Stimulated activated naive CD8-positive, alpha-beta T cell treated with anti-CD3 and anti-CD28 coated beads, Interleukin-15, amount 100 ng/mL, for 72 hours (primary cell): ENCODE results near the gene SLC35F6.
"Not testable (repeated sequence)": the region's sequence is repeated elsewhere in the genome, so short reads cannot be mapped to it uniquely, and the experiment has no call there.

Experiments used
- ATAC-seq: fragments of 150-1000 bp; cut with Tn5 transposase; 2 replicates; pipeline ENCODE4 v1.10.0; 2021; ENCODE audit warnings: mild to moderate bottlenecking, moderate library complexity
- DNase-seq, 2 donors: peaks; one replicate each; pipeline ENCODE4 v3.0.0; 2021 to 2022
- H3K27ac Mint-ChIP-seq, 2 donors: one replicate each; pipeline ENCODE4 v1.8.0; 2022; ENCODE audit warnings: mild to moderate bottlenecking in 2 of 2, mixed read lengths in 2 of 2, moderate library complexity in 2 of 2
- H3K27me3 Mint-ChIP-seq: one replicate; pipeline ENCODE4 v1.8.0; 2022; ENCODE audit warnings: mixed read lengths
- H3K4me1 Mint-ChIP-seq: one replicate; pipeline ENCODE4 v1.8.0; 2022; ENCODE audit warnings: mild to moderate bottlenecking, mixed read lengths
- H3K4me3 Mint-ChIP-seq, 2 donors: one replicate each; pipeline ENCODE4 v1.8.0; 2022; ENCODE audit warnings: mild to moderate bottlenecking in 2 of 2, mixed read lengths in 2 of 2, moderate library complexity in 1 of 2
- H3K9me3 Mint-ChIP-seq, 2 donors: one replicate each; pipeline ENCODE4 v1.8.0; 2022; ENCODE audit warnings: mixed read lengths in 2 of 2

Gene SLC35F6

DNA sequence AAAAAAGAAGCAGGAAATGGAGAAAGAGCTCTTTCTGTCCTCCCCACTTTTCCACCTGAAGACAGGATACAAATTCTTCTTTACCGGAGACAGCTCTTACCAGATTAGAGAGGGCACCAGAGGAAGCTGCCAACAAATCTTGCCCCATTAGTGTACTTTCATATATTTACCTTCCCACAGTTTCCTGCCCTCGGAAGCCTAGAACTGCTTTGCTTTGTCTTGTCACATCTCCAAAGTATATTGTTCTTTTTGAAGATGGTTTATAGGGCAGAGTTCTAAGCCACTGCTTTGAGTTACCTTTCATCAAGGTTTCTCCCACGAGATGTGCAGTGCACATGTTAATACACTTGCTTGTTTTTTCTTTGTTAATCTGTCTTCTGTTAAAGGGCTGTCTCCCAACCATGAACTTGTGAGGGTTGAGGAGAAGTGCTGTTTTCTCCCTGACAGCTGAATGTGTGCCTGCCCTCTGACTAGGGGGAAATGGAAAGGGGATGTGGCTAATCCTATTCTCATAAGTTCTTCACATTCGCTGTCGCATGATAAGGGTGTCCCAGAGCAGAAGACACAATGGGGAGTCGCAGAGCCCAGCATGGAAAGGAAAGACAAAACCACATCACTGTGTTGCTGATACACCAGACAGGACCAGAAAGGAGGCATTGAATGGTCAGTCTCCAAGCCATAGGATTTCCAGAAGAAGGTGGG is 45.9 kb downstream of the SLC35F6 start:
- peak overlapping the region in 1 of 2 donors; percentile 54 for H3K27ac Mint-ChIP-seq
- DNase-seq (no peak), ATAC-seq (peak; percentile 32)
- H3K9me3 Mint-ChIP-seq = no peaks in the 10 kb centered on the region
- no peak overlapping the region for H3K4me3 Mint-ChIP-seq
- no peaks in the 10 kb centered on the region for H3K27me3 Mint-ChIP-seq
- peaks cover 25% of the 10 kb centered on the region for H3K4me1 Mint-ChIP-seq

DNA sequence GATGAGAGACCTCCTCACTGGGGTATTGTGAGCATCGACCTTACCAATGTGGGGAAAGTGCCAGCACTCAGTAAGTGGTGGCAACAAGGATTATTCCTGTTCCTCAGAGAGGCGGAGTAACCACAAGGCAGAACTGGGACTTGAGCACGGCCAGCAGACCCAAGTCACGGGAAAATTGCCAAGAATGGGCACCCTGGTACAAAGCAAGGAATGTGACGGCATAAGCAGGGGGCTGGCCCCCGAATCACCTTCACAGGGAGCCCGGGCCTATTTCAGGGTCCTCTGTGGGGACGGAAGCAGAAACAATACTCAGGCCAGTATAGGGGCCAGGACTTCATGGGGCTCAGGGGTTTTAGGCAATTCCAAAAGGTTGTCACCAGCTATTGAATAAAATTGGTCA is 47.2 kb downstream of the SLC35F6 start:
- no peak overlapping the region for H3K4me3 Mint-ChIP-seq
- H3K27ac Mint-ChIP-seq = peak overlapping the region in 1 of 2 donors; percentile 12
- H3K27me3 Mint-ChIP-seq = no peaks in the 10 kb centered on the region
- ATAC-seq (no peak), DNase-seq (no peak)
- H3K4me1 Mint-ChIP-seq = peaks cover 25% of the 10 kb centered on the region
- H3K9me3 Mint-ChIP-seq = no peaks in the 10 kb centered on the region

DNA sequence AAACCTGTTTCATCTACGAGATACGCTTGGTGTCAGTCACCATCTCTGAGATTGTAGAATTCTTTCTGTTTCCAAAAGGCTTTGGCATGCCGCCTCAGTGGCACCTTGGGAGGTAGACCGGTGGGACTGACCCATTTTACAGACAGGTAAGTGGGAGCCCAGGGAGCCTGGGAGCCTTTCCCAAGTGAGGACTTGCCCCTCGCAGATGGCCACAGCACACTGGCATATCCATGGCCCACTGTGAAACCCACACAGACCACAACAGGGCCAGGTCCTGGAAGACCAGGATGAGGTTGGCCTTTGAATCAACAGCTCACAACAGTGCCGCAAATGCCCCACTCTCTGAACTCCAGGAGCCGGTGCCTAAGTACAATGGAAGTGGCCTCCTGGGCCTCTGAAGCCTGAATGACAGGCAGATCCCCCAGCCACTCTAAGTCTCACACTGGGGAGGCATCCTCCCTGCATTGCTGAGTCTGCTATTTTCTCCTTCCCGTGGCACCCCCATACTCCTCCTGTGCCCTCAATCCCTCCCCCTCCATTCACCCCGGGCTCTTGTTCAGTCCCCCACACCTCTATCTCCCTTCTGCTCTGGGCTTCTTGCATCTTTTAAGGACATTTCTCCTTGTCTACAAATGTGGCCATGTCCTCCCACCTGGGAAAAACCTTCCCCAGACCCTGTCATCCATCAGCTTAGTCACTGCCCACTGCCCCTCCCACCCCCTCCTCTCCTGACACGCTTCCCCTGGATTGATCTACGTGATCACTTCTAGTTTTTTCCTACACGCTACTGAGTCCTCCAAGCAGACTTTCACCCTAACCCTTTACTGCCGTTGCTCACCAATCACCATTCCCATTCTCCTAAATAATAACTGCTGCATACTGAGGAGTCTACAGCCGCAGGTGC is 48.0 kb downstream of the SLC35F6 start:
- Mint-ChIP-seq H3K4me1 (peaks cover 25% of the 10 kb centered on the region), H3K9me3 (no peaks in the 10 kb centered on the region), H3K27ac (no peak overlapping the region), H3K27me3 (no peaks in the 10 kb centered on the region), H3K4me3 (no peak overlapping the region)
- DNase-seq = no peak
- no peak for ATAC-seq

DNA sequence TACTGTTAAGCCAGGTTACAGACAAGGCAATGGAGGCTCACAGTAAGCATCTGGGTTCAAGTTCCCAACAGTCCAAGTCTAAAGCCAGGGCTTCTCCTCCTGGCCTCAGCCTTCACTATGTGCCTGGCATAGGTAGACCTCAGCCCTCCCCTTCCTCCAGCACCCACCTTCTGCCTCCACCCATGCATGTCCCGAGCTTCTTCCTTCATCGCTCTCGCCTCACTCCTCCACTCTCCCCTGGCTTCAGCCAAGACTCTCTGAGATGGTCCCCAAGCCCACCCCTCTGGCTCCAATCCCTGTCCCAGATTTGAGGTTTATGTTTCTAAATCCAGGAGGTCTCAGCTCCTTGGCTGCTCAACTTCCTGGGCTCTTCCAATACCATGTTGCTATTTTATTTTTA is 48.6 kb downstream of the SLC35F6 start:
- Mint-ChIP-seq H3K4me1 (peaks cover 25% of the 10 kb centered on the region), H3K4me3 (no peak overlapping the region), H3K27me3 (no peaks in the 10 kb centered on the region), H3K9me3 (no peaks in the 10 kb centered on the region), H3K27ac (no peak overlapping the region)
- ATAC-seq (no peak), DNase-seq (no peak)

DNA sequence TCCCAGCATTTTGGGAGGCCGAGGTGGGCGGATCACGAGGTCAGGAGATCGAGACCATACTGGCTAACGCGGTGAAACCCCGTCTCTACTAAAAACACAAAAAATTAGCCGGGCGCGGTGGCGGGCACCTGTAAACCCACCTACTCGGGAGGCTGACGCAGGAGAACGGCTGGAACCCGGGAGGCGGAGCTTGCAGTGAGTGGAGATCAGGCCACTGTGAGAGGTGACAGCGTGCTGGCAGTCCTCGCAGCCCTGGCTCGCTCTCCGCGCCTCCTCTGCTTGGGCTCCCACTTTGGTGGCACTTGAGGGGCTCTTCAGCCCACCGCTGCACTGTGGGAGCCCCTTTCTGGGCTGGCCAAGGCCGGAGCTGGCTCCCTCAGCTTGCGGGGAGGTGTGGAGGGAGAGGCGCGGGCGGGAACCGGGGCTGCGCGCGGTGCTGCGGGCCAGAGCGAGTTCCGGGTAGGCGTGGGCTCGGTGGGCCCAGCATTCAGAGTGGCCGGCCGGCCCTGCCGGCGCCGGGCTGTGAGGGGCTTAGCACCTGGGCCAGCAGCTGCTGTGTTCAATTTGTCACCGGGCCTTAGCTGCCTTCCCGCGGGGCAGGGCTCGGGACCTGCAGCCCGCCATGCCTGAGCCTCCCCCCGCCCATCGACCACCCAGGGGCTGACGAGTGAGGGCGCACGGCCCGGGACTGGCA is 50.1 kb downstream of the SLC35F6 start:
- H3K27ac Mint-ChIP-seq, ATAC-seq, DNase-seq, H3K27me3 Mint-ChIP-seq, H3K4me3 Mint-ChIP-seq, H3K9me3 Mint-ChIP-seq: not testable (repeated sequence)
- peaks cover 21% of the 10 kb centered on the region for H3K4me1 Mint-ChIP-seq

DNA sequence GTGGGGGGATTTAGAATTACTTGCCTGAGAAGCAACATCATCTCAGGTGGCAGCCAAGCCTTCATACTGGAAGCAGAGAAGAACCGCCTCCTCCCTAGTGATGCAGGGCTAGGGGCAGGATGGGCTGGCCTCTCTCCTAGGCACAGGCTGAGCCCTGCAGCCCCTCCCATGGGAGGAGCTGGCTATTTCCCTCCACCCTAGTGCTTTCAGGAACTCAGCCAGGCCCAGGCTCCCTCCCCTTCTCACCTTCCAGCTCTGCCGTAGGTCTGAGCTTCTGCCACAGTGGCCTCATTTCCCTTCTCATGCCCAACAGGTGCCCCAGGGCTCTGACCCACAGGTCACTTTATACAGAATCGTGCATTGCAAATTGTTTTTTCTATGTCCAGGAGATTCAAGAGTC is 52.8 kb downstream of the SLC35F6 start:
- DNase-seq = no peak

DNA sequence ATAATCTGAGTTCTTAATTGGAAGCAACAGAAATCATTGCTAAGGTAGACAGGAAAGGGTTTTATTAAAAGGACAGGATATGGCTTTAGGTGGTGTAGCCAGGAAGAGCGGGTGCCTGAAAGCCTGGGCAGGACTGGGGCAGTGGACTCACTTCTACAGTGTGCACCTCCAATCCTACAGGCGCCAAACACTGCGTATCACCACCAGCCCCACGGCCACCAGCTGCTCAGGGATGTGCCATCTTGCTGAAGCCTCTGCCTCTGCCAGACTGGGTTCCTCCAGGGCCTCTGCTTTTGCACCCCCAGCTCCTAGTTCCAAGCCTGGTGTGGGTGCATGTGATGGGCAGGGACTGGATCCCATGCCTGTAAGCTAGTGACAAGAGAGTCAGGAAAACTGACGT is 54.2 kb downstream of the SLC35F6 start:
- DNase-seq (no peak), ATAC-seq (no peak)
- H3K27ac Mint-ChIP-seq = no peak overlapping the region
- no peaks in the 10 kb centered on the region for H3K9me3 Mint-ChIP-seq
- H3K27me3 Mint-ChIP-seq = no peaks in the 10 kb centered on the region
- H3K4me3 Mint-ChIP-seq = no peak overlapping the region
- H3K4me1 Mint-ChIP-seq = no peaks in the 10 kb centered on the region

More for the DNA sequence above, 52.8 kb downstream of the SLC35F6 start:
- Mint-ChIP-seq H3K9me3 (no peaks in the 10 kb centered on the region), H3K27ac (no peak overlapping the region), H3K4me3 (no peak overlapping the region), H3K4me1 (no peaks in the 10 kb centered on the region), H3K27me3 (no peaks in the 10 kb centered on the region)
- no peak for ATAC-seq

DNA sequence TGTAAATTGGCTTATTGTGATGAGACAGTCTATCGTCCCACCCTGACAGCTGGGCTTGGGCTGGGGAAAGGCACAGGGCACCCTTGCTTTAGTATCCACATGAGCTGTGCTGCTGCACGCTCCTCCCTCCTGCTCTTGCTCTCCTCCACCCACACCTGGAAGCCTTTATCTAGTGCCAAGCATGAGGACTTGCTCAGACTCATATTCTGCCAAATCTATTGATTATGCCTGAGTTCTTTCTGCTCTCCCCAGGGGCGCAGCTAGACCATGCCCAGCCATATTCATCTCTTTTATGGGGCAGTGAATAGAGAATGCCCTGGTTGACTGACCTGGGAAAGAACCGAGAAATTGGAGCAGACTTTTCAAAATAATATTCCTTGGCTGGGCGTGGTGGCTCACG is 54.9 kb downstream of the SLC35F6 start:
- no peaks in the 10 kb centered on the region for H3K27me3 Mint-ChIP-seq
- no peaks in the 10 kb centered on the region for H3K9me3 Mint-ChIP-seq
- ATAC-seq (no peak), DNase-seq (no peak)
- H3K4me1 Mint-ChIP-seq = no peaks in the 10 kb centered on the region
- no peak overlapping the region for H3K4me3 Mint-ChIP-seq
- no peak overlapping the region for H3K27ac Mint-ChIP-seq

DNA sequence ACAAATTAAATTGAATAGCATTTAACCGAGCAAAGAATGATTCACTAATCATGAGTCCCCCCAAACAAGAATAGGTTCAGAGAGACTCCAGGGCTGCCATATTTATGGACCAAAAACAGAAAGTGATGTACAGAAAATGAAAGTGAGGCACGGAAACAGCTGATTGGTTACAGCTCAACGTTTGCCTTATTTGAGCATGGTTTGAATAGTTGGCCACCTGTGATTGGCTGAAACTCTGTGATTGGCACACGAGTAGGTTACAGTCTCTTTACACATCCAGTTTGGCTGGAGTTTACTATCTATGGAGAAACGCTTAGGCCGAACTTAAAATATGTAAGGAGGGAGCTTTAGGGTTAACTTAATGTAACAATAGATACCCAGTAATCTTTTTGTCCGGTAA is 56.8 kb downstream of the SLC35F6 start:
- H3K27me3 Mint-ChIP-seq = no peaks in the 10 kb centered on the region
- H3K4me3 Mint-ChIP-seq = no peak overlapping the region
- no peaks in the 10 kb centered on the region for H3K4me1 Mint-ChIP-seq
- H3K27ac Mint-ChIP-seq = no peak overlapping the region
- no peak for DNase-seq
- ATAC-seq = no peak
- H3K9me3 Mint-ChIP-seq = no peaks in the 10 kb centered on the region

DNA sequence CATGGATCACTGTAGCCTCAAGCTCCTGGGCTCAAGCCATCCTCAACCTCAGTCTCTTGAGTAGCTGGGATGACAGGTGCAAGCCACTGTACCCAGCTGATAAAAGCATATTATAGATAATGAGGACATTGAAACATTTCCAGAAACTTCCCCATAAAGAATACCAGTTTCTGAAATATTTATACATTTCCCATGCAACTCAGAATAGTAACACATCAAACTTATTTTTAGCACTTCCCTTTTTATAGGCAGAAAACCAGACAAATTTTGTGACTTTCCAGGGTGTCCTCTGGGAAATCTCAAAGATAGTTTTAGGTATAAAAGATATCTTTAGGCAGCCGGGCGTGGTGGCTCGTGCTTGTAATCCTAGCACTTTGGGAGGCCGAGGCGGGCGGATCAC is 58.8 kb downstream of the SLC35F6 start:
- Mint-ChIP-seq H3K27me3 (no peaks in the 10 kb centered on the region), H3K4me1 (no peaks in the 10 kb centered on the region), H3K9me3 (no peaks in the 10 kb centered on the region), H3K4me3 (no peak overlapping the region), H3K27ac (no peak overlapping the region)
- no peak for ATAC-seq
- DNase-seq = no peak
